ENCODE measurements around the gene COPRS.

The COPRS gene

GRCh38 chr17:31838636-31839225, 20.3 kb downstream of the COPRS start:
- peak overlapping the region; percentile 38 for H3K18ac ChIP-seq (ENCODE audit: low read length)
- no peak overlapping the region for H2AK5ac ChIP-seq (ENCODE audit: low read depth, low read length)
- H2BK12ac ChIP-seq (ENCODE audit: low read length): no peak overlapping the region
- H3K14ac ChIP-seq (ENCODE audit: low read length): no peak overlapping the region
- no peak overlapping the region for H2BK15ac ChIP-seq (ENCODE audit: low read length)
- no peak overlapping the region for H3K4me2 ChIP-seq (ENCODE audit: insufficient read depth, low read length, poor library complexity, severe bottlenecking)
- WGBS, 2 donors (ENCODE audit: extremely low coverage in 2 of 2, insufficient read length in 2 of 2, insufficient replicate concordance in 1 of 2): no CpG with 5 or more reads among the region's 5 CpGs
- H3K27ac ChIP-seq (replicated peaks; ENCODE audit: low read length): no peak overlapping the region
- H2BK120ac ChIP-seq (ENCODE audit: low read depth, low read length): no peak overlapping the region
- no peak overlapping the region for H3K4me3 ChIP-seq (ENCODE audit: low read length in 2 of 2)
- no peaks in the 10 kb centered on the region for H3K36me3 ChIP-seq (replicated peaks in 1 of 2; ENCODE audit: control insufficient read depth in 2 of 2, insufficient read depth in 2 of 2, low read length in 2 of 2)
- no peak overlapping the region for H2BK5ac ChIP-seq (ENCODE audit: low read length)
- H3K4ac ChIP-seq (ENCODE audit: low read length): no peak overlapping the region
- no peak overlapping the region for H3K23ac ChIP-seq (ENCODE audit: low read depth, low read length, poor library complexity)
- peaks cover 0 to 2% of the 10 kb centered on the region in 2 donors for H3K4me1 ChIP-seq (ENCODE audit: control insufficient read depth in 2 of 2, insufficient read depth in 1 of 2, low read depth in 1 of 2, low read length in 2 of 2)
- H3K9ac ChIP-seq (ENCODE audit: low read depth, low read length, poor library complexity): no peak overlapping the region
- H4K91ac ChIP-seq (ENCODE audit: low read depth, low read length, poor library complexity): no peak overlapping the region
- H3K79me1 ChIP-seq (ENCODE audit: low read depth, low read length): peaks cover 2% of the 10 kb centered on the region
- no peak overlapping the region for H2AFZ ChIP-seq (ENCODE audit: low read length)
- H3K9me3 ChIP-seq (replicated peaks in 1 of 2; ENCODE audit: control insufficient read depth in 2 of 2, insufficient read depth in 1 of 2, low read depth in 1 of 2, low read length in 2 of 2): no peaks in the 10 kb centered on the region
- H3K27me3 ChIP-seq (ENCODE audit: control insufficient read depth in 3 of 3, insufficient read depth in 3 of 3, low read depth in 1 of 3, low read length in 3 of 3): peaks cover 0 to 16% (median 11%) of the 10 kb centered on the region in 3 experiments
- no peak for DNase-seq (ENCODE audit: low spot score)
- H4K8ac ChIP-seq (ENCODE audit: low read depth, low read length): no peak overlapping the region

GRCh38 chr17:31835984-31836383, 23.1 kb downstream of the COPRS start:
- H4K8ac ChIP-seq (ENCODE audit: low read depth, low read length): no peak overlapping the region
- H3K79me1 ChIP-seq (ENCODE audit: low read depth, low read length): peaks cover 2% of the 10 kb centered on the region
- no peak overlapping the region for H3K14ac ChIP-seq (ENCODE audit: low read length)
- no peak overlapping the region for H2BK120ac ChIP-seq (ENCODE audit: low read depth, low read length)
- H3K23ac ChIP-seq (ENCODE audit: low read depth, low read length, poor library complexity): no peak overlapping the region
- no peak overlapping the region for H3K4me3 ChIP-seq (ENCODE audit: low read length in 2 of 2)
- H2AK5ac ChIP-seq (ENCODE audit: low read depth, low read length): no peak overlapping the region
- H3K4me2 ChIP-seq (ENCODE audit: insufficient read depth, low read length, poor library complexity, severe bottlenecking): no peak overlapping the region
- H3K4ac ChIP-seq (ENCODE audit: low read length): no peak overlapping the region
- no peak overlapping the region for H2BK15ac ChIP-seq (ENCODE audit: low read length)
- H2BK5ac ChIP-seq (ENCODE audit: low read length): no peak overlapping the region
- no peaks in the 10 kb centered on the region for H3K4me1 ChIP-seq (ENCODE audit: control insufficient read depth in 2 of 2, insufficient read depth in 1 of 2, low read depth in 1 of 2, low read length in 2 of 2)
- no peak overlapping the region for H2AFZ ChIP-seq (ENCODE audit: low read length)
- H3K27ac ChIP-seq (replicated peaks; ENCODE audit: low read length): no peak overlapping the region
- no CpG with 5 or more reads among the region's 4 CpGs for WGBS, 2 donors (ENCODE audit: extremely low coverage in 2 of 2, insufficient read length in 2 of 2, insufficient replicate concordance in 1 of 2)
- H3K18ac ChIP-seq (ENCODE audit: low read length): no peak overlapping the region
- H3K9ac ChIP-seq (ENCODE audit: low read depth, low read length, poor library complexity): no peak overlapping the region
- no peak overlapping the region for H4K91ac ChIP-seq (ENCODE audit: low read depth, low read length, poor library complexity)
- H3K9me3 ChIP-seq (replicated peaks in 1 of 2; ENCODE audit: control insufficient read depth in 2 of 2, insufficient read depth in 1 of 2, low read depth in 1 of 2, low read length in 2 of 2): no peaks in the 10 kb centered on the region
- no peaks in the 10 kb centered on the region for H3K36me3 ChIP-seq (replicated peaks in 1 of 2; ENCODE audit: control insufficient read depth in 2 of 2, insufficient read depth in 2 of 2, low read length in 2 of 2)
- no peak overlapping the region for H2BK12ac ChIP-seq (ENCODE audit: low read length)
- H3K27me3 ChIP-seq (ENCODE audit: control insufficient read depth in 3 of 3, insufficient read depth in 3 of 3, low read depth in 1 of 3, low read length in 3 of 3): peaks cover 0 to 6% (median under 1%) of the 10 kb centered on the region in 3 experiments
- DNase-seq (ENCODE audit: low spot score): no peak

- Histone ChIP-seq H3K4me2 (ENCODE audit: insufficient read depth, low read length, poor library complexity, severe bottlenecking) (no peak overlapping the region), H2AK5ac (ENCODE audit: low read depth, low read length) (no peak overlapping the region)
- no CpG with 5 or more reads among the region's 7 CpGs for WGBS, 2 donors (ENCODE audit: extremely low coverage in 2 of 2, insufficient read length in 2 of 2, insufficient replicate concordance in 1 of 2)
These were observed 24.6 kb downstream of the COPRS start for GRCh38 chr17:31834448-31834847.

GRCh38 chr17:31832746-31833145, 26.3 kb downstream of the COPRS start:
- no peak overlapping the region for H2BK120ac ChIP-seq (ENCODE audit: low read depth, low read length)
- no peak overlapping the region for H2BK5ac ChIP-seq (ENCODE audit: low read length)
- H3K79me1 ChIP-seq (ENCODE audit: low read depth, low read length): no peaks in the 10 kb centered on the region
- no peak overlapping the region for H3K18ac ChIP-seq (ENCODE audit: low read length)
- no peak overlapping the region for H2AK5ac ChIP-seq (ENCODE audit: low read depth, low read length)
- no peaks in the 10 kb centered on the region for H3K36me3 ChIP-seq (replicated peaks in 1 of 2; ENCODE audit: control insufficient read depth in 2 of 2, insufficient read depth in 2 of 2, low read length in 2 of 2)
- no peak overlapping the region for H2BK12ac ChIP-seq (ENCODE audit: low read length)
- no peaks in the 10 kb centered on the region for H3K4me1 ChIP-seq (ENCODE audit: control insufficient read depth in 2 of 2, insufficient read depth in 1 of 2, low read depth in 1 of 2, low read length in 2 of 2)
- WGBS, 2 donors (ENCODE audit: extremely low coverage in 2 of 2, insufficient read length in 2 of 2, insufficient replicate concordance in 1 of 2): no CpG with 5 or more reads among the region's 9 CpGs
- no peak for DNase-seq (ENCODE audit: low spot score)
- H3K4me3 ChIP-seq (ENCODE audit: low read length in 2 of 2): no peak overlapping the region
- no peak overlapping the region for H4K8ac ChIP-seq (ENCODE audit: low read depth, low read length)
- H3K27me3 ChIP-seq (ENCODE audit: control insufficient read depth in 3 of 3, insufficient read depth in 3 of 3, low read depth in 1 of 3, low read length in 3 of 3): no peaks in the 10 kb centered on the region
- no peak overlapping the region for H4K91ac ChIP-seq (ENCODE audit: low read depth, low read length, poor library complexity)
- no peak overlapping the region for H3K4ac ChIP-seq (ENCODE audit: low read length)
- no peak overlapping the region for H3K9ac ChIP-seq (ENCODE audit: low read depth, low read length, poor library complexity)
- no peak overlapping the region for H3K14ac ChIP-seq (ENCODE audit: low read length)
- no peaks in the 10 kb centered on the region for H3K9me3 ChIP-seq (replicated peaks in 1 of 2; ENCODE audit: control insufficient read depth in 2 of 2, insufficient read depth in 1 of 2, low read depth in 1 of 2, low read length in 2 of 2)
- H2BK15ac ChIP-seq (ENCODE audit: low read length): no peak overlapping the region
- H2AFZ ChIP-seq (ENCODE audit: low read length): no peak overlapping the region
- H3K27ac ChIP-seq (replicated peaks; ENCODE audit: low read length): no peak overlapping the region
- H3K23ac ChIP-seq (ENCODE audit: low read depth, low read length, poor library complexity): no peak overlapping the region
- H3K4me2 ChIP-seq (ENCODE audit: insufficient read depth, low read length, poor library complexity, severe bottlenecking): no peak overlapping the region

More at GRCh38 chr17:31834448-31834847, 24.6 kb downstream of the COPRS start:
- Histone ChIP-seq H4K91ac (ENCODE audit: low read depth, low read length, poor library complexity) (no peak overlapping the region), H3K79me1 (ENCODE audit: low read depth, low read length) (no peaks in the 10 kb centered on the region), H3K27ac (replicated peaks; ENCODE audit: low read length) (no peak overlapping the region), H3K14ac (ENCODE audit: low read length) (no peak overlapping the region), H3K9ac (ENCODE audit: low read depth, low read length, poor library complexity) (no peak overlapping the region), H3K27me3 (ENCODE audit: control insufficient read depth in 3 of 3, insufficient read depth in 3 of 3, low read depth in 1 of 3, low read length in 3 of 3) (no peaks in the 10 kb centered on the region), H2BK120ac (ENCODE audit: low read depth, low read length) (no peak overlapping the region), H3K4me3 (ENCODE audit: low read length in 2 of 2) (no peak overlapping the region), H3K9me3 (replicated peaks in 1 of 2; ENCODE audit: control insufficient read depth in 2 of 2, insufficient read depth in 1 of 2, low read depth in 1 of 2, low read length in 2 of 2) (no peaks in the 10 kb centered on the region), H3K23ac (ENCODE audit: low read depth, low read length, poor library complexity) (no peak overlapping the region), H3K36me3 (replicated peaks in 1 of 2; ENCODE audit: control insufficient read depth in 2 of 2, insufficient read depth in 2 of 2, low read length in 2 of 2) (no peaks in the 10 kb centered on the region), H2BK15ac (ENCODE audit: low read length) (no peak overlapping the region), H3K18ac (ENCODE audit: low read length) (no peak overlapping the region), H4K8ac (ENCODE audit: low read depth, low read length) (no peak overlapping the region), H3K4me1 (ENCODE audit: control insufficient read depth in 2 of 2, insufficient read depth in 1 of 2, low read depth in 1 of 2, low read length in 2 of 2) (no peaks in the 10 kb centered on the region), H2AFZ (ENCODE audit: low read length) (no peak overlapping the region), H2BK12ac (ENCODE audit: low read length) (no peak overlapping the region), H3K4ac (ENCODE audit: low read length) (no peak overlapping the region), H2BK5ac (ENCODE audit: low read length) (no peak overlapping the region)
- no peak for DNase-seq (ENCODE audit: low spot score)

Measured in neuronal stem cell (in vitro differentiated cells).